AG04450 (cell line): ENCODE measurements around the gene ZFX. TPM values are rescaled to one million over a fixed set of nuclear protein-coding genes. Genes with fewer than 3 reads are reported as not detected.
"Not testable (repeated sequence)": the region's sequence is repeated elsewhere in the genome, so short reads cannot be mapped to it uniquely, and the experiment has no call there.

Experiments
- CTCF ChIA-PET: fragments of 300-600, 350-600 bp; formaldehyde crosslinking; extraction: SDS; loops from one replicate; lab custom pipeline; 2022; ENCODE audit warnings: antibody characterized with exemption, inconsistent platforms; lab: Charles Lee
- POLR2A ChIA-PET: fragments of 350-600 bp; formaldehyde crosslinking; extraction: SDS; loops from one replicate; lab custom pipeline; 2021; ENCODE audit warnings: antibody characterized with exemption, inconsistent platforms; lab: Yijun Ruan, JAX
- DNase-seq: peaks from one replicate; pipeline ENCODE4 v3.0.0-alpha.2; 2011; ENCODE audit warnings: low read depth, low spot score
- H3K27ac ChIP-seq: one replicate; pipeline ENCODE4 v1.5.1; 2012; ENCODE audit warnings: low read depth, low read length, control low read depth
- H3K27me3 ChIP-seq: one replicate; pipeline ENCODE4 v1.6.0; 2012; ENCODE audit warnings: low read length; ENCODE audit not compliant: control insufficient read depth, insufficient read depth
- H3K4me3 ChIP-seq: 2 replicates; pipeline ENCODE4 v1.5.1; 2011; ENCODE audit warnings: mild to moderate bottlenecking, low read depth, low read length, control low read depth
- H3K9me3 ChIP-seq: 2 replicates; pipeline ENCODE4 v1.5.1; 2012; ENCODE audit warnings: low read length; ENCODE audit not compliant: control insufficient read depth, insufficient read depth
- CTCF ChIP-seq: IDR thresholded peaks from 2 replicates; pipeline ENCODE4 v1.5.1; 2011; ENCODE audit warnings: low read depth, low read length, control low read depth, inconsistent platforms
- polyA plus RNA-seq: library from polyadenylated mRNA; depleted of rRNA; stranded (reverse); fragments of >200 nt; gene quantifications from 2 replicates; pipeline ENCODE4 v1.2.3, GENCODE V29; 2011

ZFX gene
- polyA plus RNA-seq, 1 experiment = 23.1 TPM

DNA sequence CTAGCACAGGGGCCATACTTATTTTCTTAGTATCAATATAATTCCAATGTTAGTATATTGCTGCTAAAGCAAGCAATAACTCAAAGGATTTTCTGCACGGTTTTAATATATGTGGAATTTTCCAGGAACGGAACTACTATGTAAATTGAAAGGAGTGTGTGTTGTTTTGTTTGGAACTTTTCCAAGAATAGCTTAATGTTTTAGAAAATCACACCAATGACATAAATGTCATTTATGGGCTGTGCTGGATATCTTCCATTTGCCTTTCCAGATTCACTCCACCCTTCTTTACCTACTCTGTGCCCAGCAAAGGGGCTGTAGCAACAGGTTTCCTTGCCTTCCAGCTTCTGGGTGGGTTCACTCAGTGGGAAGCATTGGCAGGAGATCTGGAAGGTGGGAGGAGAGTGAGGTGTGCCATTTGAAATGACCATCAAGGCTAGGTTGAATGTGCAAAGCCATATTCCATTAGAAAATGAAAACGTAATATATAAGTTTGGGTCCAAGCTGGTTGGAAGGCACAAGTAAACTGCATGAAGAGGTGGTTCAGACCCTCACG lies 25.2 kb upstream of the ZFX start:
- Histone ChIP-seq H3K27me3 (no peaks in the 10 kb centered on the region), H3K4me3 (no peak overlapping the region), H3K9me3 (no peaks in the 10 kb centered on the region), H3K27ac (no peak overlapping the region)
- no peak for TF ChIP-seq CTCF
- CTCF ChIA-PET = no interaction called here
- POLR2A ChIA-PET = no interaction called here
- DNase-seq = no peak

GRCh38 chrX:24125028-24125612 lies 24.4 kb upstream of the ZFX start:
- Histone ChIP-seq H3K4me3 (no peak overlapping the region), H3K9me3 (no peaks in the 10 kb centered on the region), H3K27ac (no peak overlapping the region), H3K27me3 (no peaks in the 10 kb centered on the region)
- ChIA-PET POLR2A (no interaction called here), CTCF (no interaction called here)
- no peak for DNase-seq
- no peak for TF ChIP-seq CTCF

- H3K27ac ChIP-seq = no peak overlapping the region
- DNase-seq = no peak
- H3K4me3 ChIP-seq = no peak overlapping the region
- ChIA-PET CTCF (no interaction called here), POLR2A (no interaction called here)
- H3K27me3 ChIP-seq = no peaks in the 10 kb centered on the region
- TF ChIP-seq CTCF = no peak
- no peaks in the 10 kb centered on the region for H3K9me3 ChIP-seq
These were observed 18.1 kb upstream of the ZFX start for GRCh38 chrX:24131476-24131875.

DNA sequence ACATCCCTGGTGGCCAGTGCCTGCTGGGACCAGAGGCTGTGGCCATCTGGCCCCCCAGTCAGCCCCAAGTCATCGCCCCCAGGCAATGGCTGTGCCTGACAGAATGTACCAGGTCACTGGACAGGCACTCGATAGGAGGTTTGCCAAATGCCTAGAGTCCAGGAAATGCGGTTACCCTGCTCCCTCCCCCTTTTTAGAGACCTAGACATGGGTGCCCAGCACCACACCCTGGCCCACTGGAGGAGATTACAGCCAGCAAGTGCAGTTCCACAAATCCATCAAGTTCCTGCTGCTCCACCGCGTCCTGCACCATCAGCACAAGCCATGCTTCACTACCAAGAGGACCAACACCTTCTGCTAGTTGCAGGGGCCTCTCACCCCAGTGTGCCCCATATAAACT lies 16.2 kb upstream of the ZFX start:
- POLR2A ChIA-PET = no interaction called here
- Histone ChIP-seq H3K9me3 (no peaks in the 10 kb centered on the region), H3K27ac (no peak overlapping the region), H3K27me3 (no peaks in the 10 kb centered on the region), H3K4me3 (no peak overlapping the region)
- CTCF ChIA-PET = no interaction called here
- TF ChIP-seq CTCF = no peak
- no peak for DNase-seq

DNA sequence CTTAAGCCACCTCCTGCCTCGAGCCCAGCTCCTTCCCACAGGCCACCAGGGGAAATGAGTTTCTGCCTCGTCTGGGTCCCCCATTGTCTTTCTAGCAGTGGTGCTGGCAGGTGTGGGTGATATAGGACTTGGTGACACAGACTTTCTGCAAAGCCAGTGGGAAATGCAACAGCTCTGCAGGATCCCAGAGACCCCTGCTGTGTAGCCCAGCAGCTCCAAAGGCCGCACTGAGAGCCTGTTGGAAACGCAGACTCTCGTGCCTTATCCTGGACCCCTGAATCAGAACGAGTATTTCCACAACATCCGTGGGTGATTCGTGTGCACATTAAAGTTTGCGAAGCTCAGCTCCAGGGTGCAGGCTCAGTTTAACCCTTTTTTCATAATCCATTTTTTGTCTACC lies 13.8 kb upstream of the ZFX start:
- DNase-seq, H3K9me3 ChIP-seq, POLR2A ChIA-PET, CTCF ChIA-PET, H3K27me3 ChIP-seq, H3K27ac ChIP-seq, H3K4me3 ChIP-seq: not testable (repeated sequence)
